HG02571 (cell line): Measurements from ENCODE around the gene NCKAP5.

Experiments
- ATAC-seq: cut with Tn5 transposase; IDR thresholded peaks from one replicate; pipeline ENCODE4 v1.9.1; 2021; ENCODE audit warnings: mild to moderate bottlenecking, moderate library complexity; ENCODE audit not compliant: unreplicated experiment

The NCKAP5 gene

GRCh38 chr2:132915812-132916549 is 652.3 kb downstream of the NCKAP5 start:
- ATAC-seq, result no peak

GRCh38 chr2:132911726-132912724 is 656.2 kb downstream of the NCKAP5 start:
- no peak for ATAC-seq

- ATAC-seq, result no peak
These were observed 657.8 kb downstream of the NCKAP5 start for GRCh38 chr2:132910432-132910831.

GRCh38 chr2:132909427-132909826 is 658.8 kb downstream of the NCKAP5 start:
- ATAC-seq, result no peak

GRCh38 chr2:132904142-132904842 is 664.0 kb downstream of the NCKAP5 start:
- ATAC-seq, result no peak

GRCh38 chr2:132902626-132903025 is 665.6 kb downstream of the NCKAP5 start:
- ATAC-seq, result no peak

GRCh38 chr2:132901661-132902060 is 666.6 kb downstream of the NCKAP5 start:
- no peak for ATAC-seq

- ATAC-seq, result no peak
These were observed 671.2 kb downstream of the NCKAP5 start for GRCh38 chr2:132897111-132897510.

- no peak for ATAC-seq
These were observed 672.2 kb downstream of the NCKAP5 start for GRCh38 chr2:132896073-132896472.

GRCh38 chr2:132891498-132891897 is 676.8 kb downstream of the NCKAP5 start:
- no peak for ATAC-seq

- ATAC-seq, result no peak
These were observed 681.7 kb downstream of the NCKAP5 start for GRCh38 chr2:132886574-132886973.

- no peak for ATAC-seq
These were observed 683.6 kb downstream of the NCKAP5 start for GRCh38 chr2:132884705-132885104.

GRCh38 chr2:132884292-132884691 is 684.0 kb downstream of the NCKAP5 start:
- ATAC-seq, result no peak

GRCh38 chr2:132883430-132883829 is 684.8 kb downstream of the NCKAP5 start:
- ATAC-seq, result no peak

GRCh38 chr2:132881546-132881945 is 686.7 kb downstream of the NCKAP5 start:
- ATAC-seq, result no peak

GRCh38 chr2:132877923-132878322 is 690.3 kb downstream of the NCKAP5 start:
- ATAC-seq, result no peak

- ATAC-seq, result no peak
These were observed 691.4 kb downstream of the NCKAP5 start for GRCh38 chr2:132876745-132877391.

- ATAC-seq, result no peak
These were observed 693.1 kb downstream of the NCKAP5 start for GRCh38 chr2:132875193-132875592.

GRCh38 chr2:132873738-132874137 is 694.5 kb downstream of the NCKAP5 start:
- no peak for ATAC-seq

- no peak for ATAC-seq
These were observed 696.4 kb downstream of the NCKAP5 start for GRCh38 chr2:132871831-132872230.

- no peak for ATAC-seq
These were observed 704.3 kb downstream of the NCKAP5 start for GRCh38 chr2:132863961-132864360.
